CD4-positive, CD25-positive, alpha-beta regulatory T cell (primary cell): ENCODE results near the gene LIN7A. TPM values are rescaled to one million over a fixed set of nuclear protein-coding genes. Genes with fewer than 3 reads are reported as not detected.

Source experiments
- ATAC-seq, 2 donors: fragments of 150-1000 bp; cut with Tn5 transposase; one replicate each; pipeline ENCODE4 v1.10.0; 2021; ENCODE audit warnings: low read depth in 2 of 2, moderate number of reproducible peaks in 2 of 2, moderate library complexity in 1 of 2
- DNase-seq, 3 donors: peaks; one replicate each; pipeline versions ENCODE4 v3.0.0 to v3.0.0-alpha.2; 2012 to 2022; ENCODE audit warnings: mixed read lengths in 1 of 3
- H3K27ac ChIP-seq: one replicate; pipeline ENCODE4 v1.7.0; 2013; ENCODE audit warnings: mild to moderate bottlenecking, low read length; ENCODE audit not compliant: insufficient read depth, poor library complexity, severe bottlenecking
- H3K27me3 ChIP-seq: one replicate; pipeline ENCODE4 v1.7.0; 2013; ENCODE audit warnings: low read length; ENCODE audit not compliant: control insufficient read depth, insufficient read depth
- H3K36me3 ChIP-seq: one replicate; pipeline ENCODE4 v1.7.0; 2013; ENCODE audit warnings: mild to moderate bottlenecking, low read length, moderate library complexity; ENCODE audit not compliant: control insufficient read depth, insufficient read depth
- H3K4me1 ChIP-seq: 2 replicates; pipeline ENCODE4 v1.7.0; 2013; ENCODE audit warnings: mild to moderate bottlenecking, low read length; ENCODE audit not compliant: insufficient read depth, control insufficient read depth, poor library complexity, severe bottlenecking
- H3K4me3 ChIP-seq: one replicate; pipeline ENCODE4 v1.7.0; 2013; ENCODE audit warnings: low read depth, mild to moderate bottlenecking, low read length, moderate library complexity
- H3K9me3 ChIP-seq, 2 experiments: 1 replicate in 1 of 2; 2 replicates in 1 of 2; pipeline ENCODE4 v1.7.0; 2013; ENCODE audit warnings: low read length in 2 of 2, mild to moderate bottlenecking in 1 of 2, moderate library complexity in 1 of 2; ENCODE audit not compliant: control insufficient read depth in 2 of 2
- H3K27ac Mint-ChIP-seq, 3 donors: one replicate each; pipeline ENCODE4 v1.8.0; 2020 to 2022; ENCODE audit warnings: mild to moderate bottlenecking in 3 of 3, mixed read lengths in 3 of 3, moderate library complexity in 2 of 3
- H3K27me3 Mint-ChIP-seq: one replicate; pipeline ENCODE4 v1.8.0; 2022; ENCODE audit warnings: mild to moderate bottlenecking, mixed read lengths
- H3K36me3 Mint-ChIP-seq: one replicate; pipeline ENCODE4 v1.8.0; 2020; ENCODE audit warnings: mixed read lengths
- H3K4me1 Mint-ChIP-seq, 4 donors: one replicate each; pipeline ENCODE4 v1.8.0; 2020 to 2022; ENCODE audit warnings: mixed read lengths in 4 of 4, mild to moderate bottlenecking in 1 of 4
- H3K4me3 Mint-ChIP-seq, 4 donors: one replicate each; pipeline ENCODE4 v1.8.0; 2020 to 2022; ENCODE audit warnings: mild to moderate bottlenecking in 4 of 4, mixed read lengths in 4 of 4, moderate library complexity in 3 of 4
- H3K9me3 Mint-ChIP-seq, 7 donors: one replicate each; pipeline ENCODE4 v1.8.0; 2020 to 2022; ENCODE audit warnings: mixed read lengths in 7 of 7, mild to moderate bottlenecking in 3 of 7, moderate library complexity in 2 of 7
- polyA plus RNA-seq, 4 donors: library from polyadenylated mRNA; unstranded; fragments of 300-500 nt; fragmentation: Illumina TruSeq; gene quantifications; one replicate each; pipeline ENCODE4 v1.2.3, GENCODE V29; 2021
- total RNA-seq: library from RNA; stranded (reverse); gene quantifications from one replicate; pipeline ENCODE4 v1.2.3, GENCODE V29; 2022

LIN7A gene
- total and polyA plus RNA-seq, 5 donors from 2014 or later, result 0.05 to 0.80 (median 0.30) TPM

GRCh38 chr12:80936642-80937390 lies 918 bp downstream of the LIN7A start:
- Mint-ChIP-seq H3K27me3 (peaks cover 16% of the 10 kb centered on the region), H3K36me3 (no peaks in the 10 kb centered on the region), H3K4me3 (no peak overlapping the region), H3K27ac (no peak overlapping the region), H3K4me1 (peaks cover 0 to under 1% (median 0%) of the 10 kb centered on the region in 4 donors), H3K9me3 (peaks cover 0 to 4% (median 2%) of the 10 kb centered on the region in 7 donors)
- Histone ChIP-seq H3K27me3 (peaks cover 9% of the 10 kb centered on the region), H3K36me3 (no peaks in the 10 kb centered on the region), H3K9me3 (no peaks in the 10 kb centered on the region), H3K27ac (no peak overlapping the region), H3K4me3 (no peak overlapping the region), H3K4me1 (no peaks in the 10 kb centered on the region)
- ATAC-seq (no peak), DNase-seq (no peak)

- no peaks in the 10 kb centered on the region for H3K36me3 ChIP-seq
- no peak overlapping the region for H3K27ac ChIP-seq
- Mint-ChIP-seq H3K27ac (no peak overlapping the region), H3K4me1 (no peaks in the 10 kb centered on the region), H3K4me3 (no peak overlapping the region), H3K27me3 (peaks cover 16% of the 10 kb centered on the region), H3K9me3 (peaks cover 0 to 4% (median 3%) of the 10 kb centered on the region in 7 donors), H3K36me3 (no peaks in the 10 kb centered on the region)
- H3K9me3 ChIP-seq, result no peaks in the 10 kb centered on the region
- peaks cover 9% of the 10 kb centered on the region for H3K27me3 ChIP-seq
- ATAC-seq (no peak), DNase-seq (no peak)
- H3K4me3 ChIP-seq, result no peak overlapping the region
- no peaks in the 10 kb centered on the region for H3K4me1 ChIP-seq
Observed at GRCh38 chr12:80936353-80936641, 1.4 kb downstream of the LIN7A start.

DNA sequence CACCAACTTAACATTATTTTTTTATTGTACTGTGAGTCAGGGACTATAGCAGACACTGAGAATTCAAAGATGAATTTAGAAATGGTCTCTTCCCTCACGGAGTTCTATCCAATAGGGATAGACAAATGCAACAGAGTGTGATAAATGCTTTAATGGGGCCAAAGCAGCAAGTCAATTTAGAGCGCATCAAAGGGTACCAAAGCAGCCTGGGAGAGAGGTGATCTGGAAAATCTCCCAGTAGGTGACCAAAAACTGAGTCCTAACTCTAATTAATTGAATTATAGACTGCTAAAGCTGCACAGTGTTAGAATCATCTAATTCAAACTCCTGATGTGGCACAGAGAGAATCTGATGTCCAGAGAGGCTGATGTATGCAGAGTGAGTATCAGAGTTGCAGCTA lies 2.6 kb downstream of the LIN7A start:
- Histone ChIP-seq H3K9me3 (no peaks in the 10 kb centered on the region), H3K4me1 (no peaks in the 10 kb centered on the region), H3K4me3 (no peak overlapping the region), H3K27ac (no peak overlapping the region), H3K27me3 (peaks cover 9% of the 10 kb centered on the region), H3K36me3 (no peaks in the 10 kb centered on the region)
- peaks cover 0 to 4% (median 3%) of the 10 kb centered on the region in 7 donors for H3K9me3 Mint-ChIP-seq
- no peaks in the 10 kb centered on the region for H3K36me3 Mint-ChIP-seq
- H3K4me1 Mint-ChIP-seq, result no peaks in the 10 kb centered on the region
- ATAC-seq (no peak), DNase-seq (no peak)
- H3K27me3 Mint-ChIP-seq, result peaks cover 16% of the 10 kb centered on the region
- H3K4me3 Mint-ChIP-seq, result no peak overlapping the region
- no peak overlapping the region for H3K27ac Mint-ChIP-seq

DNA sequence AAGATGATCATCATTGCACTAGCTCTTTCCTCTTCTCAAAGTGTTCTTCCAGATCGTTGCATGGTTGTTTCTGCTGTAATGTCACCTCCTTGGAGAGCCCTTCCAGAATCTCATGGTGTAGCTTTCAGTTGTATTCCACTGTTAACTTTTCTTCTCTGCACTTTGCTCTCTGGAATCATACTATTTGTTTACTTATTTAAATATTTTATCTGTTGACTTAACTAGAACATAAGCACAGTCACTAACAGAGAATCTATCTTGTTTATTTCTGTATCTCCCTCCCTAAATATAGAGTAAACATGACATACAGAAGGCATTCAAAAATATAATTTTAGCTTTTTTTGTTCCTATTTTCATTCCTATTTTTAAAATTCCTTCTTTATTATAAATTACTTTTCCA lies 11.8 kb downstream of the LIN7A start:
- no peak for ATAC-seq
- no peaks in the 10 kb centered on the region for H3K9me3 ChIP-seq
- no peaks in the 10 kb centered on the region for H3K36me3 Mint-ChIP-seq

DNA sequence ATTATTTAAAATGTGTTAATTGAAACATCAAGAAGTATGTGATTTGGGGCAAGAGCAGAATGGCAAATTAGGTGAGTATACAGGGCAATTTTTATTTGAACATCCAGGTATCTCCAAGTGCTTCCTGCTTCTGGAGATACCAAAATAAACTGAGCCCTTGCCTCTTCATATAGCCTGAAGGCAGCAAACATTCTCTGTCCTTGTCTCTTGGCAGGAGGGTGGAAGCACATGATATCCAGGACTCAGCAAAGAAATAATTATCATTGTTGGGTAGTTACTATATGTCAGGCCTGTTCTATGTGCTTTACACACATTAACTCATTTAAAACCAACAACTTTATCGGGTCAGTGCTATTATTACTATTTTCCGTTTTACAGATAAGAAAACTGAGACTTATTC lies 12.5 kb downstream of the LIN7A start:
- H3K9me3 Mint-ChIP-seq, result peaks cover 2 to 14% (median 6%) of the 10 kb centered on the region in 7 donors
- no peak overlapping the region for H3K4me3 Mint-ChIP-seq
- H3K27ac Mint-ChIP-seq, result no peak overlapping the region
- Histone ChIP-seq H3K27ac (no peak overlapping the region), H3K9me3 (no peaks in the 10 kb centered on the region), H3K4me1 (no peaks in the 10 kb centered on the region), H3K36me3 (no peaks in the 10 kb centered on the region), H3K27me3 (no peaks in the 10 kb centered on the region), H3K4me3 (no peak overlapping the region)
- H3K4me1 Mint-ChIP-seq, result no peaks in the 10 kb centered on the region
- no peaks in the 10 kb centered on the region for H3K27me3 Mint-ChIP-seq
- ATAC-seq, result no peak
- DNase-seq, result no peak
- H3K36me3 Mint-ChIP-seq, result no peaks in the 10 kb centered on the region

More for the DNA sequence above, 11.8 kb downstream of the LIN7A start:
- Mint-ChIP-seq H3K27ac (no peak overlapping the region), H3K9me3 (peaks cover 2 to 14% (median 6%) of the 10 kb centered on the region in 7 donors), H3K4me3 (no peak overlapping the region), H3K27me3 (no peaks in the 10 kb centered on the region), H3K4me1 (no peaks in the 10 kb centered on the region)
- Histone ChIP-seq H3K27me3 (no peaks in the 10 kb centered on the region), H3K27ac (no peak overlapping the region), H3K4me1 (no peaks in the 10 kb centered on the region), H3K4me3 (no peak overlapping the region), H3K36me3 (no peaks in the 10 kb centered on the region)
- DNase-seq, result no peak

DNA sequence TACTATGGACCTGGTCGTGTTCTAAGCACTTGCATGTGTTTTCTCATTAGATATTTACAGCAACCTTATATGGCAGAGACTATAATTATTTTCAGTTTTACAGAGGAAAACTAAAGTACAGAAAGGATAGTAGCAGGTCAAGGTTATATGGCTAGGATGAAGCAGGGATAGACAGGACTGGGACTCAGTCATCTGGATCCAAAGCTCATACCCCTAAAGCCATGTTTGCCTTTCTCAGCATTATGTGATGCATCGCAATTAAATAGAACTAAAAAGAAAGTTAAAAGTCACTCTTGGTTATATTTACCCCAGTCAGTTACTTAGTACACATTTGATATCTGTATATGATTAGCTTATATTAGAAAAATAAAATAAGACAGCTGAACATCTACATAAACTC lies 13.3 kb downstream of the LIN7A start:
- Histone ChIP-seq H3K36me3 (no peaks in the 10 kb centered on the region), H3K4me1 (no peaks in the 10 kb centered on the region), H3K27ac (no peak overlapping the region), H3K4me3 (no peak overlapping the region), H3K9me3 (no peaks in the 10 kb centered on the region), H3K27me3 (no peaks in the 10 kb centered on the region)
- Mint-ChIP-seq H3K4me1 (no peaks in the 10 kb centered on the region), H3K36me3 (no peaks in the 10 kb centered on the region), H3K4me3 (no peak overlapping the region), H3K27me3 (no peaks in the 10 kb centered on the region), H3K27ac (no peak overlapping the region), H3K9me3 (peaks cover 2 to 14% (median 5%) of the 10 kb centered on the region in 7 donors)
- DNase-seq (no peak), ATAC-seq (no peak)

GRCh38 chr12:80920006-80920405 lies 17.7 kb downstream of the LIN7A start:
- DNase-seq, result no peak
- Histone ChIP-seq H3K4me3 (no peak overlapping the region), H3K27me3 (no peaks in the 10 kb centered on the region), H3K27ac (no peak overlapping the region), H3K36me3 (no peaks in the 10 kb centered on the region), H3K4me1 (no peaks in the 10 kb centered on the region), H3K9me3 (no peaks in the 10 kb centered on the region)
- ATAC-seq, result no peak
- Mint-ChIP-seq H3K27me3 (no peaks in the 10 kb centered on the region), H3K4me3 (no peak overlapping the region), H3K4me1 (no peaks in the 10 kb centered on the region), H3K27ac (no peak overlapping the region), H3K9me3 (peaks cover 0 to 8% (median 4%) of the 10 kb centered on the region in 7 donors), H3K36me3 (no peaks in the 10 kb centered on the region)

DNA sequence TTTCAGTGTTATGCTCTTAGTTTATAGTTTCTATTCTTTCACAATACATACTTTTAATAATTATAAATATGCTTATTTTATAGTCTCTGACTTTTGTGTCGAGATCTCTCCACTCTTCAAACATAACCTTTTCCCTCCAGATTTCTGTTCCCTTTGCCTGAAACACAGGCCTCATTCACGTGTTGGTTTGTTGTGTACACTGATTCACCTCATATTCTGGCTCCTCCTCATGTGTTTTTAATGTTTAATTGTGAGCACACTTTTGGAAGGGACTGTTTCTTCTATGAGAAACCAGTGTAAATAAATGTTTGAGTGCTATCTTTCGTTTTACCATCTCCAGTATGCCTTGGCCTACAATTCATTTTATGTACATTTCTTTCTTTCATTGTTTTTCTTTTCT lies 20.1 kb downstream of the LIN7A start:
- H3K4me1 Mint-ChIP-seq, result no peaks in the 10 kb centered on the region
- no peaks in the 10 kb centered on the region for H3K27me3 Mint-ChIP-seq

More for the DNA sequence above, 20.1 kb downstream of the LIN7A start:
- no peak for ATAC-seq
- Histone ChIP-seq H3K36me3 (no peaks in the 10 kb centered on the region), H3K27ac (no peak overlapping the region), H3K4me3 (no peak overlapping the region), H3K4me1 (no peaks in the 10 kb centered on the region), H3K9me3 (peaks cover 0 to 1% of the 10 kb centered on the region in 2 experiments), H3K27me3 (no peaks in the 10 kb centered on the region)
- no peak for DNase-seq
- Mint-ChIP-seq H3K27ac (no peak overlapping the region), H3K36me3 (no peaks in the 10 kb centered on the region), H3K9me3 (peaks cover 0 to 8% (median 4%) of the 10 kb centered on the region in 7 donors), H3K4me3 (no peak overlapping the region)
